K562 (cell line): Measurements from ENCODE around the gene SAMD11. TPM values are rescaled to one million over a fixed set of nuclear protein-coding genes. Genes with fewer than 3 reads are reported as not detected.

Experiments used
- ATAC-seq: fragments of 200-7000 bp; cut with Tn5 transposase; 3 replicates; pipeline ENCODE4 v1.9.1; 2020; ENCODE audit warnings: moderate library complexity
- BruUV-seq: library from RNA; stranded (reverse); fragments of 400-500 nt; replicated peaks from 2 replicates; lab custom pipeline; 2021; lab: Mats Ljungman, UMichigan
- CTCF ChIA-PET: fragments of 300-600 bp; formaldehyde crosslinking; extraction: SDS; loops from one replicate; lab custom pipeline; 2021; ENCODE audit warnings: low intra/inter-chr PET ratio; lab: Yijun Ruan, JAX
- POLR2A ChIA-PET: fragments of 300-600, 350-650 bp; sonication (Branson Sonifier 250); formaldehyde crosslinking; extraction: SDS; loops from one replicate; lab custom pipeline; 2021; ENCODE audit warnings: antibody characterized with exemption, inconsistent platforms; lab: Yijun Ruan, JAX
- DNase-seq, 4 experiments: peaks; one replicate each; pipeline versions ENCODE4 v3.0.0 to v3.0.0-alpha.2; 2011 to 2018; ENCODE audit warnings: low spot score in 3 of 4, mixed read lengths in 3 of 4; ENCODE audit errors: extremely low read depth in 1 of 4
- FAIRE-seq: peaks from 2 replicates; lab custom pipeline; 2011; peaks lifted over from hg19 to GRCh38; lab: Jason Lieb, UNC
- H2AFZ ChIP-seq: 2 replicates; pipeline ENCODE4 v1.6.0; 2011; ENCODE audit warnings: low read depth, low read length, control low read depth, inconsistent platforms
- H3K27ac ChIP-seq: fragments of 200-600 bp; 3 replicates; pipeline ENCODE4 v1.8.0; 2011; ENCODE audit warnings: low read depth, mild to moderate bottlenecking, control low read depth, inconsistent platforms, low read length, moderate library complexity, mixed read lengths; ENCODE audit errors: extremely low read depth
- H3K27me3 ChIP-seq, 2 experiments: fragments of 300-600 bp in 1 of 2; 2 replicates in 1 of 2; 3 replicates in 1 of 2; pipeline versions ENCODE4 v1.6.0 to v1.8.0; 2011; ENCODE audit warnings: inconsistent platforms in 2 of 2, low read length in 2 of 2, mild to moderate bottlenecking in 1 of 2, mixed read lengths in 1 of 2, moderate library complexity in 1 of 2; ENCODE audit not compliant: control insufficient read depth in 2 of 2, insufficient read depth in 2 of 2
- H3K36me3 ChIP-seq: fragments of 300-600 bp; 3 replicates; pipeline ENCODE4 v1.8.0; 2011; ENCODE audit warnings: mild to moderate bottlenecking, low read length, inconsistent platforms; ENCODE audit not compliant: control insufficient read depth, insufficient read depth
- H3K4me1 ChIP-seq, 2 experiments: fragments of 200-600 bp in 1 of 2; replicated peaks in 1 of 2; 2 replicates in 1 of 2; 3 replicates in 1 of 2; pipeline versions ENCODE4 v1.5.1 to v1.8.0; 2011; ENCODE audit warnings: inconsistent platforms in 2 of 2, low read length in 2 of 2, mild to moderate bottlenecking in 1 of 2, mixed read lengths in 1 of 2, moderate library complexity in 1 of 2; ENCODE audit not compliant: control insufficient read depth in 2 of 2, insufficient read depth in 2 of 2
- H3K4me2 ChIP-seq: 2 replicates; pipeline ENCODE4 v1.6.1; 2011; ENCODE audit warnings: low read length, control low read depth, inconsistent platforms, mixed read lengths; ENCODE audit not compliant: insufficient read depth
- H3K4me3 ChIP-seq: fragments of 200-600 bp; sonication (generic), shearing (Covaris generic); 2 replicates; pipeline ENCODE4 v1.5.1; 2016; ENCODE audit warnings: control low read depth, inconsistent platforms
- H3K79me2 ChIP-seq: fragments of 200-600 bp; 3 replicates; pipeline ENCODE4 v1.8.0; 2011; ENCODE audit warnings: low read length, inconsistent platforms; ENCODE audit not compliant: control insufficient read depth, insufficient read depth
- H3K9ac ChIP-seq, 2 experiments: 2 replicates each; pipeline versions ENCODE4 v1.6.0 to v1.6.1; 2011; ENCODE audit warnings: low read depth in 2 of 2, low read length in 2 of 2, control low read depth in 1 of 2, inconsistent platforms in 1 of 2, mild to moderate bottlenecking in 1 of 2, mixed read lengths in 1 of 2; ENCODE audit not compliant: insufficient read depth in 1 of 2
- H3K9me1 ChIP-seq: one replicate; pipeline ENCODE4 v1.6.0; 2011; ENCODE audit warnings: inconsistent platforms, mild to moderate bottlenecking, low read length, moderate library complexity; ENCODE audit not compliant: control insufficient read depth, insufficient read depth
- H3K9me3 ChIP-seq: replicated peaks from 2 replicates; pipeline ENCODE4 v1.5.1; 2011; ENCODE audit warnings: low read depth, low read length, inconsistent platforms; ENCODE audit not compliant: control insufficient read depth, insufficient read depth
- H4K20me1 ChIP-seq: replicated peaks from 2 replicates; pipeline ENCODE4 v1.6.1; 2011; ENCODE audit warnings: low read length, inconsistent platforms, mixed read lengths; ENCODE audit not compliant: control insufficient read depth, insufficient read depth
- EHMT2 ChIP-seq: fragments of 450-650 bp; IDR thresholded peaks from 2 replicates; pipeline ENCODE4 v1.6.1; 2018; ENCODE audit warnings: antibody characterized with exemption
- POU5F1 ChIP-seq: fragments of 150-350 bp; IDR thresholded peaks from 2 replicates; pipeline ENCODE4 v1.6.1; 2014; ENCODE audit warnings: borderline replicate concordance, low read length, low read depth, mild to moderate bottlenecking; ENCODE audit not compliant: partially characterized antibody
- SMARCB1 ChIP-seq: IDR thresholded peaks from 2 replicates; pipeline ENCODE4 v1.6.1; 2011; ENCODE audit warnings: improper control_type of control experiment, low read depth; ENCODE audit not compliant: insufficient read length
- ZNF133 ChIP-seq: fragments of 250-450 bp; sonication (Bioruptor Pico); IDR thresholded peaks from 2 replicates; pipeline ENCODE4 v1.4.0; 2020; ENCODE audit warnings: mild to moderate bottlenecking
- WGBS: fragments of 100-300 bp; shearing (Covaris generic); methylation state at CpG from one replicate; pipeline ENCODE4 v1.1.6; 2016; ENCODE audit warnings: low coverage, mixed read lengths; ENCODE audit not compliant: insufficient coverage; ENCODE audit errors: missing lambda C conversion rate; 5-methylcytosine and 5-hydroxymethylcytosine counted together
- in situ Hi-C: fragments of 300-500 bp; cut with MboI; formaldehyde crosslinking; loops from 4 replicates; pipeline ENCODE4 v1.15.0; 2018; ENCODE audit warnings: inconsistent platforms, mixed read lengths
- intact Hi-C: fragments of 100-400 bp; cut with micrococcal nuclease; formaldehyde crosslinking; loops from 2 replicates; pipeline ENCODE4 v1.14.2; 2022
- polyA plus RNA-seq, 8 experiments: library from polyadenylated mRNA; depleted of rRNA in 4 of 8; stranded (reverse) in 5 of 8; unstranded in 3 of 8; fragments of >200 nt; fragmentation: Nextera tagmentation in 2 of 8; fragmentation: Illumina TruSeq in 1 of 8; extraction: Ambion mirVana in 2 of 8; extraction: Trizol in 1 of 8; gene quantifications; 2 replicates each; pipeline versions ENCODE4 v1.2.1 to v1.2.3, GENCODE V29; 2011 to 2014; ENCODE audit warnings: inconsistent platforms in 1 of 8, missing spikeins in 1 of 8
- total RNA-seq, 7 experiments: library from RNA; depleted of rRNA in 6 of 7; stranded (reverse); fragments of >200 nt in 6 of 7; fragmentation: Illumina TruSeq in 2 of 7; extraction: Trizol in 2 of 7; gene quantifications; 2 replicates each; pipeline versions ENCODE4 v1.2.1 to v1.2.3, GENCODE V29; 2011 to 2021; ENCODE audit warnings: low replicate concordance in 1 of 7
- TF ChIP-seq, protein P1 (sequence below): fragments of 250-450 bp; sonication (Bioruptor Pico); IDR thresholded peaks from 2 replicates; pipeline ENCODE4 v1.8.0; 2021; ENCODE audit warnings: borderline replicate concordance, mild to moderate bottlenecking, moderate library complexity; ENCODE audit not compliant: poor library complexity, severe bottlenecking
- TF ChIP-seq, protein P2 (sequence below): IDR thresholded peaks from 2 replicates; pipeline ENCODE4 v1.6.1; 2011; ENCODE audit warnings: borderline replicate concordance, low read depth, mild to moderate bottlenecking, moderate library complexity, low read length; ENCODE audit not compliant: insufficient read depth, poor library complexity, severe bottlenecking
- TF ChIP-seq, protein P3 (sequence below): fragments of 250-450 bp; sonication (Bioruptor Pico); IDR thresholded peaks from 2 replicates; pipeline ENCODE4 v1.4.0; 2020; ENCODE audit warnings: mild to moderate bottlenecking, moderate library complexity, borderline replicate concordance
- TF ChIP-seq, protein P4 (sequence below), 3 experiments: IDR thresholded peaks in 2 of 3; conservative IDR thresholded peaks in 1 of 3; 2 replicates each; pipeline ENCODE4 v1.5.1; 2011 to 2012; ENCODE audit warnings: low read length in 3 of 3, mild to moderate bottlenecking in 3 of 3, control low read depth in 2 of 3, improper control_type of control experiment in 1 of 3, inconsistent platforms in 1 of 3, low read depth in 1 of 3, mixed read lengths in 1 of 3, moderate library complexity in 1 of 3; ENCODE audit not compliant: insufficient read depth in 2 of 3
- TF ChIP-seq, protein P5 (sequence below): sonication (generic); formaldehyde crosslinking; IDR thresholded peaks from 2 replicates; pipeline ENCODE4 v1.8.1; 2023; ENCODE audit warnings: mild to moderate bottlenecking, missing genetic modification reagents

SAMD11 gene
- total and polyA plus RNA-seq, 9 of the 15 experiments (the other 6 are each of a cell fraction or from before 2014, with no cell fraction given), result 0.07 to 0.82 (median 0.11) TPM; not detected in 2

DNA sequence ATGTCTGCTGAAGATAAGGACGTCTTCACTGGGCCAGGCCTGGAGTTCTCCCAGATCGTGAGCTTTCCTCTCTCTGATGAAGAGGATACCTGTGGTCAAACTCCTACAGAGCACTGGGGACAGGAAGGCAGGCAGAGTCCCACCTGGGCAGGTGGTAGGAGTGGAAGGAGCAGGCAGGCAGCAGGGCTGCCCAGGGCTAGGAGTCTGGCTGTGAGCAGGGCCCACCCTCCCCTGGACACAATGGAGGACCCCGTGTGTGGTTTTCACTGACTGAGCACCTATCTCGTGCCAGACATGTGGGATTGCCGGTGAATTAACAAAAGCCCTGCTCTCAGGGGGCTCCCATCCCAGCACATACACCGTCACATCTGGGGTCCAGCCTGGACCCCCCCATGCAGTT is 4.9 kb upstream of the SAMD11 start (continued):
- no peak for TF ChIP-seq EHMT2
- TF ChIP-seq, protein P1, sequence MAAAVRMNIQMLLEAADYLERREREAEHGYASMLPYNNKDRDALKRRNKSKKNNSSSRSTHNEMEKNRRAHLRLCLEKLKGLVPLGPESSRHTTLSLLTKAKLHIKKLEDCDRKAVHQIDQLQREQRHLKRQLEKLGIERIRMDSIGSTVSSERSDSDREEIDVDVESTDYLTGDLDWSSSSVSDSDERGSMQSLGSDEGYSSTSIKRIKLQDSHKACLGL (CRISPR knock-in tag), result no peak
- TF ChIP-seq, all 486 proteins: peak for 2

DNA sequence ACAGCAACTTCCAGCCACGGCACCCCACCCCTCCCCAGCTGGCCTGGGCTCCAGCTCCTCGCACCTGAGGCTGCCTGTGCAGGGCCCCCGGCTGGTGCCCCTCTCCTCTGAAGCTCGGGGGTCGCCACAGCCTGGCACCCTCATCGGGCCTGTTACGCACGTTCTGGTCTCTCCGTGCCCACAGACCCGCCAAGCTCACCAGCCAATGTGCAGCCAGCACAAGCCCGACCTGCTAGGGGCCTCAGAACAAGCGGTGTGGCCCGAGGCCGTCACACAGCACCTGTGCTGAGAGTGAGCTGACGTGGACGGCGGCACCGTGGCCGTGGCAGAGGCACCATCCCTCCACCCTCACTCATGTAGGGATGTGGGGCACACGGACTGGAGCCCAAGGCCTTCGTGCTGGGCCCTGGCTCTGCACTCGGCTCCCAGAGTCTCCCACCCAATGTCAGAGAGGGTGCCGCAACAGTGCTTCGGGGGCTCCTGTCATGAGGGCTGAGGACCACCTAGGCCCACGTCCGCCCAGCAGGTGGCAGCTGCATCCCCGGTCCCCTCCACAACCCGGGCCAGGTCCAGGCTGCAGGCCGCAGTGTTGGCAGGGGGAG is 4.4 kb upstream of the SAMD11 start:
- Histone ChIP-seq H3K4me3 (no peak overlapping the region), H3K9me1 (no peaks in the 10 kb centered on the region), H4K20me1 (peaks cover 49% of the 10 kb centered on the region), H3K4me2 (no peak overlapping the region), H3K4me1 (peaks cover 21 to 88% of the 10 kb centered on the region in 2 experiments), H3K27ac (no peak overlapping the region), H3K36me3 (no peaks in the 10 kb centered on the region), H2AFZ (no peak overlapping the region), H3K9me3 (no peaks in the 10 kb centered on the region), H3K27me3 (peaks cover 34 to 77% of the 10 kb centered on the region in 2 experiments; a peak in 4 of 5 replicates), H3K79me2 (no peaks in the 10 kb centered on the region), H3K9ac (no peak overlapping the region; a peak in 1 of 4 replicates)
- POLR2A ChIA-PET, result interaction anchor here (0.7 to 2.7 kb wide), 5 partner anchors 10 to 19 kb away, joined by 3 to 11 read pairs (median 7); no protein-coding TSS in a partner anchor
- in situ Hi-C loops (no loop called here), intact Hi-C loops (no loop called here)
- FAIRE-seq, result no peak
- no TSS peak for BruUV-seq
- 32% methylated on average over 29 of the region's 29 CpGs for WGBS
- CTCF ChIA-PET, result no interaction called here
- DNase-seq, result no peak
- no peak for ATAC-seq
- TF ChIP-seq, protein P2, sequence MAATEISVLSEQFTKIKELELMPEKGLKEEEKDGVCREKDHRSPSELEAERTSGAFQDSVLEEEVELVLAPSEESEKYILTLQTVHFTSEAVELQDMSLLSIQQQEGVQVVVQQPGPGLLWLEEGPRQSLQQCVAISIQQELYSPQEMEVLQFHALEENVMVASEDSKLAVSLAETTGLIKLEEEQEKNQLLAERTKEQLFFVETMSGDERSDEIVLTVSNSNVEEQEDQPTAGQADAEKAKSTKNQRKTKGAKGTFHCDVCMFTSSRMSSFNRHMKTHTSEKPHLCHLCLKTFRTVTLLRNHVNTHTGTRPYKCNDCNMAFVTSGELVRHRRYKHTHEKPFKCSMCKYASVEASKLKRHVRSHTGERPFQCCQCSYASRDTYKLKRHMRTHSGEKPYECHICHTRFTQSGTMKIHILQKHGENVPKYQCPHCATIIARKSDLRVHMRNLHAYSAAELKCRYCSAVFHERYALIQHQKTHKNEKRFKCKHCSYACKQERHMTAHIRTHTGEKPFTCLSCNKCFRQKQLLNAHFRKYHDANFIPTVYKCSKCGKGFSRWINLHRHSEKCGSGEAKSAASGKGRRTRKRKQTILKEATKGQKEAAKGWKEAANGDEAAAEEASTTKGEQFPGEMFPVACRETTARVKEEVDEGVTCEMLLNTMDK, result peak; percentile 44
- TF ChIP-seq, protein P3, sequence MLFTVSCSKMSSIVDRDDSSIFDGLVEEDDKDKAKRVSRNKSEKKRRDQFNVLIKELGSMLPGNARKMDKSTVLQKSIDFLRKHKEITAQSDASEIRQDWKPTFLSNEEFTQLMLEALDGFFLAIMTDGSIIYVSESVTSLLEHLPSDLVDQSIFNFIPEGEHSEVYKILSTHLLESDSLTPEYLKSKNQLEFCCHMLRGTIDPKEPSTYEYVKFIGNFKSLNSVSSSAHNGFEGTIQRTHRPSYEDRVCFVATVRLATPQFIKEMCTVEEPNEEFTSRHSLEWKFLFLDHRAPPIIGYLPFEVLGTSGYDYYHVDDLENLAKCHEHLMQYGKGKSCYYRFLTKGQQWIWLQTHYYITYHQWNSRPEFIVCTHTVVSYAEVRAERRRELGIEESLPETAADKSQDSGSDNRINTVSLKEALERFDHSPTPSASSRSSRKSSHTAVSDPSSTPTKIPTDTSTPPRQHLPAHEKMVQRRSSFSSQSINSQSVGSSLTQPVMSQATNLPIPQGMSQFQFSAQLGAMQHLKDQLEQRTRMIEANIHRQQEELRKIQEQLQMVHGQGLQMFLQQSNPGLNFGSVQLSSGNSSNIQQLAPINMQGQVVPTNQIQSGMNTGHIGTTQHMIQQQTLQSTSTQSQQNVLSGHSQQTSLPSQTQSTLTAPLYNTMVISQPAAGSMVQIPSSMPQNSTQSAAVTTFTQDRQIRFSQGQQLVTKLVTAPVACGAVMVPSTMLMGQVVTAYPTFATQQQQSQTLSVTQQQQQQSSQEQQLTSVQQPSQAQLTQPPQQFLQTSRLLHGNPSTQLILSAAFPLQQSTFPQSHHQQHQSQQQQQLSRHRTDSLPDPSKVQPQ (CRISPR knock-in tag), result no peak
- TF ChIP-seq POU5F1 (no peak), ZNF133 (CRISPR knock-in tag) (no peak), SMARCB1 (no peak)
- TF ChIP-seq, protein P4, sequence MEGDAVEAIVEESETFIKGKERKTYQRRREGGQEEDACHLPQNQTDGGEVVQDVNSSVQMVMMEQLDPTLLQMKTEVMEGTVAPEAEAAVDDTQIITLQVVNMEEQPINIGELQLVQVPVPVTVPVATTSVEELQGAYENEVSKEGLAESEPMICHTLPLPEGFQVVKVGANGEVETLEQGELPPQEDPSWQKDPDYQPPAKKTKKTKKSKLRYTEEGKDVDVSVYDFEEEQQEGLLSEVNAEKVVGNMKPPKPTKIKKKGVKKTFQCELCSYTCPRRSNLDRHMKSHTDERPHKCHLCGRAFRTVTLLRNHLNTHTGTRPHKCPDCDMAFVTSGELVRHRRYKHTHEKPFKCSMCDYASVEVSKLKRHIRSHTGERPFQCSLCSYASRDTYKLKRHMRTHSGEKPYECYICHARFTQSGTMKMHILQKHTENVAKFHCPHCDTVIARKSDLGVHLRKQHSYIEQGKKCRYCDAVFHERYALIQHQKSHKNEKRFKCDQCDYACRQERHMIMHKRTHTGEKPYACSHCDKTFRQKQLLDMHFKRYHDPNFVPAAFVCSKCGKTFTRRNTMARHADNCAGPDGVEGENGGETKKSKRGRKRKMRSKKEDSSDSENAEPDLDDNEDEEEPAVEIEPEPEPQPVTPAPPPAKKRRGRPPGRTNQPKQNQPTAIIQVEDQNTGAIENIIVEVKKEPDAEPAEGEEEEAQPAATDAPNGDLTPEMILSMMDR (IDR thresholded peaks at IDR 0.05 in 2 of 3, conservative IDR thresholded peaks at IDR 0.05 in 1 of 3; ENCODE audit: insufficient read depth in 2 of 3, low read depth in 1 of 3, low read length in 3 of 3), result peak; percentile 13 to 28 (median 21); a peak in 1 of 6 replicates
- TF ChIP-seq, protein P5, sequence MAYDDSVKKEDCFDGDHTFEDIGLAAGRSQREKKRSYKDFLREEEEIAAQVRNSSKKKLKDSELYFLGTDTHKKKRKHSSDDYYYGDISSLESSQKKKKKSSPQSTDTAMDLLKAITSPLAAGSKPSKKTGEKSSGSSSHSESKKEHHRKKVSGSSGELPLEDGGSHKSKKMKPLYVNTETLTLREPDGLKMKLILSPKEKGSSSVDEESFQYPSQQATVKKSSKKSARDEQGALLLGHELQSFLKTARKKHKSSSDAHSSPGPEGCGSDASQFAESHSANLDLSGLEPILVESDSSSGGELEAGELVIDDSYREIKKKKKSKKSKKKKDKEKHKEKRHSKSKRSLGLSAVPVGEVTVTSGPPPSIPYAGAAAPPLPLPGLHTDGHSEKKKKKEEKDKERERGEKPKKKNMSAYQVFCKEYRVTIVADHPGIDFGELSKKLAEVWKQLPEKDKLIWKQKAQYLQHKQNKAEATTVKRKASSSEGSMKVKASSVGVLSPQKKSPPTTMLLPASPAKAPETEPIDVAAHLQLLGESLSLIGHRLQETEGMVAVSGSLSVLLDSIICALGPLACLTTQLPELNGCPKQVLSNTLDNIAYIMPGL (CRISPR knock-in tag), result no peak
